ENCODE data around the gene SAT1.
A peak's percentile ranks its signal among the peaks of the same experiment; 100 is the strongest.

SAT1 gene

DNA sequence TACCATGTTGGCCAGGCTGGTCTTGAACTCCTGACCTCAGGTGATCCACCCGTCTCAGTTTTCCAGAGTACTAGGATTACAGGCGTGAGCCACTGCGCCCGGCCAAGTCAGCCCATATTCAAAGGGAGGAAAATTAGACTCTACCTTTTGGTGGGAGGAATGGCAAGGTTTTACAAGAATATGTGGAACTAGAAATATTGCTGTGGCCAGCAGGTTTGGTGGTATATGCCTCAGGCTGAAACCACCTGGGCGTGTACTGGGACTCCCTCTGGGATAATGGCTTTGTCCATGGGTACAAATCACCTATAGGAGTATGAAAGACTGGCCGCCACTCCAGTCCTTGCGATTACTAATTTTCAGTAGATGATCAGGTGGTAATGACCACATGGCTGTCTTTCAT is 32.4 kb downstream of the SAT1 start:
- H3K27me3 ChIP-seq (ENCODE audit: low read depth, low read length), result 0 out of 2 replicates have a peak, but pooled peaks cover 2% of the 10 kb centered on the region
- no peak overlapping the region for H3K4me2 ChIP-seq (ENCODE audit: low read length)
- no peaks in the 10 kb centered on the region for H3K79me2 ChIP-seq (ENCODE audit: low read length)
- no peak overlapping the region for H3K9ac ChIP-seq (ENCODE audit: low read length)
- H3K4me3 ChIP-seq (ENCODE audit: low read length), result no peak overlapping the region
- peaks cover 4% of the 10 kb centered on the region; the same call in 1 of the 2 replicates for H3K9me3 ChIP-seq (ENCODE audit: insufficient read depth, low read length)
- H2AFZ ChIP-seq (ENCODE audit: low read depth, low read length), result no peak overlapping the region
- peaks cover 28% of the 10 kb centered on the region for H3K4me1 ChIP-seq (ENCODE audit: low read length)
- no peak overlapping the region for H3K27ac ChIP-seq (ENCODE audit: low read length)
- H4K20me1 ChIP-seq (ENCODE audit: insufficient read depth, low read length), result no peaks in the 10 kb centered on the region
- H3K36me3 ChIP-seq (replicated peaks; ENCODE audit: low read depth, low read length), result no peaks in the 10 kb centered on the region
- no peak for TF ChIP-seq EZH2phosphoT487 (IDR thresholded peaks at IDR 0.05; ENCODE audit: low read depth)
- TF ChIP-seq, protein P1, sequence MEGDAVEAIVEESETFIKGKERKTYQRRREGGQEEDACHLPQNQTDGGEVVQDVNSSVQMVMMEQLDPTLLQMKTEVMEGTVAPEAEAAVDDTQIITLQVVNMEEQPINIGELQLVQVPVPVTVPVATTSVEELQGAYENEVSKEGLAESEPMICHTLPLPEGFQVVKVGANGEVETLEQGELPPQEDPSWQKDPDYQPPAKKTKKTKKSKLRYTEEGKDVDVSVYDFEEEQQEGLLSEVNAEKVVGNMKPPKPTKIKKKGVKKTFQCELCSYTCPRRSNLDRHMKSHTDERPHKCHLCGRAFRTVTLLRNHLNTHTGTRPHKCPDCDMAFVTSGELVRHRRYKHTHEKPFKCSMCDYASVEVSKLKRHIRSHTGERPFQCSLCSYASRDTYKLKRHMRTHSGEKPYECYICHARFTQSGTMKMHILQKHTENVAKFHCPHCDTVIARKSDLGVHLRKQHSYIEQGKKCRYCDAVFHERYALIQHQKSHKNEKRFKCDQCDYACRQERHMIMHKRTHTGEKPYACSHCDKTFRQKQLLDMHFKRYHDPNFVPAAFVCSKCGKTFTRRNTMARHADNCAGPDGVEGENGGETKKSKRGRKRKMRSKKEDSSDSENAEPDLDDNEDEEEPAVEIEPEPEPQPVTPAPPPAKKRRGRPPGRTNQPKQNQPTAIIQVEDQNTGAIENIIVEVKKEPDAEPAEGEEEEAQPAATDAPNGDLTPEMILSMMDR (IDR thresholded peaks at IDR 0.05; ENCODE audit: low read depth, low read length), result no peak

DNA sequence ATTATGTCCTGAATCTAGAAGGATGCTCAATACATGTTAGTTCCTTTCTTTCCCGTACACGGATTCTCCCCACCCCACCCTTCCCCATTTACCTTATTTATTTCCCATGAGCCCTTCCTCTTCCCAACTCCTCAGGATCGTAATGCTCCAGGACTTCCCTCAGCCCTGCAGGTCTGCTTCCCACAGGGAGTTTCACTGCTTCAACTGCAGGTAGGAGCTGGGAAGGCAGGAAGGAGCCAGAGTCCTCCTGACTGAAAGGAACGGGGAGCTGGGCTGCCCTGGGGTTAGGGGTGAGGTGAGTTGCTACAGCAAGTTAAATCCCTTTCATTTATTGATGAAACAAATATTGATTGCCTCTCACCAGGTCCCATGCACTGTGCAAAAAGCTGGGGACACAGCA is 33.2 kb downstream of the SAT1 start:
- Histone ChIP-seq H3K9me3 (ENCODE audit: insufficient read depth, low read length) (peaks cover 4% of the 10 kb centered on the region; the same call in 1 of the 2 replicates), H4K20me1 (ENCODE audit: insufficient read depth, low read length) (no peaks in the 10 kb centered on the region), H3K79me2 (ENCODE audit: low read length) (no peaks in the 10 kb centered on the region), H3K4me3 (ENCODE audit: low read length) (no peak overlapping the region), H3K9ac (ENCODE audit: low read length) (no peak overlapping the region), H3K4me2 (ENCODE audit: low read length) (no peak overlapping the region), H3K4me1 (ENCODE audit: low read length) (peaks cover 22% of the 10 kb centered on the region), H3K27ac (ENCODE audit: low read length) (no peak overlapping the region), H2AFZ (ENCODE audit: low read depth, low read length) (no peak overlapping the region), H3K27me3 (ENCODE audit: low read depth, low read length) (0 out of 2 replicates have a peak, but pooled peaks cover 2% of the 10 kb centered on the region), H3K36me3 (replicated peaks; ENCODE audit: low read depth, low read length) (no peaks in the 10 kb centered on the region)
- TF ChIP-seq EZH2phosphoT487 (IDR thresholded peaks at IDR 0.05; ENCODE audit: low read depth), result no peak
- TF ChIP-seq, protein P1 (IDR thresholded peaks at IDR 0.05; ENCODE audit: low read depth, low read length), result no peak

DNA sequence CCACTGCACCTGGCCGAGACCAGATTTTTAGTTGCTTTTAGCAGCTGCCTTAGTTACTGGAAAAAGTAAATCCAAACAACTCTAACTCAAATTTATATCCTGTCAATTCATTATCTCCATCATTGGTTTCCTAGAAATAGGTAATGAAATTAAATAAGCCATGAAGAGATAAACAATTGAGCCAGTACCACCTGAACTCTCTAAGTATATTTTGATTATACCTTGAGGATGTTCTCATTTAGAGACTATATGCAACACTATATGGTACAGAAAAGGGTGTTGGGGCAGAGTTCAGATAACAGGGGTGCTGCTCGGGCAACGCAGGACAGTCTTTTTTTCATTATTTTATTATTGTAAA is 35.0 kb downstream of the SAT1 start:
- Histone ChIP-seq H2AFZ (ENCODE audit: low read depth, low read length) (no peak overlapping the region; the same call in 1 of the 2 replicates), H4K20me1 (ENCODE audit: insufficient read depth, low read length) (no peaks in the 10 kb centered on the region), H3K27me3 (ENCODE audit: low read depth, low read length) (0 out of 2 replicates have a peak, but pooled peaks cover 2% of the 10 kb centered on the region), H3K4me2 (ENCODE audit: low read length) (peak overlapping the region; percentile 49), H3K4me3 (ENCODE audit: low read length) (no peak overlapping the region), H3K36me3 (replicated peaks; ENCODE audit: low read depth, low read length) (no peaks in the 10 kb centered on the region), H3K4me1 (ENCODE audit: low read length) (peaks cover 15% of the 10 kb centered on the region), H3K9me3 (ENCODE audit: insufficient read depth, low read length) (peaks cover 4% of the 10 kb centered on the region; the same call in 1 of the 2 replicates), H3K79me2 (ENCODE audit: low read length) (no peaks in the 10 kb centered on the region), H3K27ac (ENCODE audit: low read length) (0 out of 2 replicates have a peak overlapping the region, but pooled peaks have one; percentile 66), H3K9ac (ENCODE audit: low read length) (peak overlapping the region; percentile 43; the same call in 1 of the 2 replicates)
- no peak for TF ChIP-seq EZH2phosphoT487 (IDR thresholded peaks at IDR 0.05; ENCODE audit: low read depth)
- TF ChIP-seq, protein P1 (IDR thresholded peaks at IDR 0.05; ENCODE audit: low read depth, low read length), result no peak

DNA sequence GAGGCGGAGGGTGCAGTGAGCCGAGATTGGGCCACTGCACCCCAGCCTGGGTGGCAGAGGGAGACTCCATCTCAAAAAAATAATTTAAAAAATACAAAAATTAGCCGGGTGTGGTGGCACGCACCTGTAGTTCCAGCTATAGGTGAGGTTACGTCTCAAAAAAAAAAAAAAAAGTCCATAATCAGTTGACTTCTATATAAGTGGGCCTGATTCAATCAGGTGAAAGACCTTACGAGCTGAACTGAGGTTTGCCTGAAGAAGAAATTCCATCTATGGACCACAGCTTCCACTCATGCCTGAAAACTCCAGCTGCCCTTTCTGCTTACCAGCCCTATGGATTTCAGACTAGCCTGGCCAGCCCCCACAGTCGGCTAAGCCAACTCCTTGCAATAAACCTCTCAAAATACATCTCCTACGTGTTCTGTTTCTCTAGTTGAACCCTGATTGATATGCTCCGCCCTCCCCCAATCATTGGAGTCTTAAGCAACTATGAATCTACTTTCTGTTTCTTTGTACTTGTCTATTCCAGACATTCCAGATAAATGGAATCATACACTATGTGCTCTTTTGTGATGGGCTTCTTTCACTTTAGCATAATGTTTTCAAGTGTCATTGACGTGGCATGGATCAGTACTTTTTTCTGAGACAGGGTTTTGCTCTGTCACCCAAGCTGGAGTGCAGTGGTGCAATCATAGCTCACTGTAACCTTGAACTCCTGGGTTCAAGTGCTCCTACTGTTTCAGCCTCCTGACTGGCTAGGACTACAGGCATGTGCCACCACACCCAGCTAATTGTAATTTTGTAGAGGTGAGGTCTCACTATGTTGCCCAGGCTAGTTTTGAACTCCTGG is 36.6 kb downstream of the SAT1 start:
- Histone ChIP-seq H4K20me1 (ENCODE audit: insufficient read depth, low read length) (no peaks in the 10 kb centered on the region), H3K4me3 (ENCODE audit: low read length) (no peak overlapping the region), H3K27ac (ENCODE audit: low read length) (no peak overlapping the region), H3K4me1 (ENCODE audit: low read length) (peaks cover 15% of the 10 kb centered on the region), H3K4me2 (ENCODE audit: low read length) (no peak overlapping the region), H3K36me3 (replicated peaks; ENCODE audit: low read depth, low read length) (no peaks in the 10 kb centered on the region), H3K79me2 (ENCODE audit: low read length) (no peaks in the 10 kb centered on the region), H3K27me3 (ENCODE audit: low read depth, low read length) (no peaks in the 10 kb centered on the region), H2AFZ (ENCODE audit: low read depth, low read length) (no peak overlapping the region), H3K9ac (ENCODE audit: low read length) (no peak overlapping the region), H3K9me3 (ENCODE audit: insufficient read depth, low read length) (no peaks in the 10 kb centered on the region)
- TF ChIP-seq EZH2phosphoT487 (IDR thresholded peaks at IDR 0.05; ENCODE audit: low read depth), result no peak
- TF ChIP-seq, protein P1 (IDR thresholded peaks at IDR 0.05; ENCODE audit: low read depth, low read length), result no peak

Data from OCI-LY3 (cell line).